Dedifferentiated amniotic fluid mesenchymal stem cell (primary cell): ENCODE data around the gene STAT5A.
"Not testable (repeated sequence)": the region's sequence is repeated elsewhere in the genome, so short reads cannot be mapped to it uniquely, and the experiment has no call there.

Experiments
- DNase-seq: peaks from one replicate; pipeline ENCODE4 v3.0.0-alpha.2; 2016; ENCODE audit errors: extremely low spot score

Gene STAT5A

DNA sequence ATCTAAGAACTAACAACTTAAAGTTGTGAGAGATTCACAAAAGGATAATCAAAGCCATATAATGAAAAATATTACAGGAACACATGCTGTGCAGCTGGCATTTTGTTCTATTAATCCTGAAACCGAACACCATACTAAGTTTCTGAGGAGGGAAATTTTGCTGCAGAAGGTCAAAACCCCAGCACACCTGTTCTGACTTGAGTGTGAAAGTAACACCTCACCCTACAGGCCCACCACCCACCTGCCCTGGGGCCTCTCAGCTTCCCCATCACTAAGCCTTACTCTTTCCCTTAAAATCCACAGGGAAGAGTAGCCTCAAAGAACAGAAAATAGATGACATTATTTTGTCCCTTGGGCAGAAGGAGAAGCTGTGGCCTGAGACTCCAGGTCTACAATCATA, 44.8 kb downstream of the STAT5A start:
- DNase-seq, result no peak

DNA sequence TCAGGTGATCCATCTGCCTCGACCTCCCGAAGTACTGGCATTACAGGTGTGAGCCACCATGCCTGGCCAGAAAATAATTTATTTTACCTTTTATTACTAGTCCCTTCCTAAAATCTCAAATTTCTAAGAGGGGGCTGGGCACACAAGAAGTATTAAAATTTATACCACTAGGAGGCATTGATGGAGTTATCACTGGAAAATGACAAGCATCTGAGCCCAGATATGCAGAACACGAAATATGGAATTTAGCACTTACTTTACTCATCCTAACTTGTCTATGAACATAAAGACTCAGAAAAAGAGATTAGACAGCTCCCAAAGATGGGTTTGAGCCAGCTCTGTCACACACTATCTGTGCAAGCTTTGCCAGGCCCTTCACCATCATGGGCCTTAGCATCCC, 46.4 kb downstream of the STAT5A start:
- no peak for DNase-seq

DNA sequence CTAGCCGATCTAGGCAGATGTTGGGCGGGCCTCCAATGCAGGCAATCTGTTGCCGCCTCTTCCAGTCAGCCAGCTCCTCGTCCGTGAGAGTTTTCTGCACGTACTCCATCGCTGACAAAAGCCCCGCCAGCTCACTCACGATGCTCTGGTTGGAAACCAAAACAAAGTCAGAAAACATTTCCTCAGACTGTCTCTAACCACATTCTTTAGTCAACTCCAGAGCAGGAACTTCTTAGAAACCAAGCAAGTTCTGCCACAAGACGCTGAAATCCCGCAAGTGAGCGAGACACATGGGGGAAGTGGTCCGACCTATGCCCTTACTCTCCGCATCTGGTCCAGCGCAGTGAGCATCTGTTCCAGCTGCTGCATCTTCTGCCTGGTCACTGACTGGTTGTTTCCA, 49.1 kb downstream of the STAT5A start:
- DNase-seq, result no peak

DNA sequence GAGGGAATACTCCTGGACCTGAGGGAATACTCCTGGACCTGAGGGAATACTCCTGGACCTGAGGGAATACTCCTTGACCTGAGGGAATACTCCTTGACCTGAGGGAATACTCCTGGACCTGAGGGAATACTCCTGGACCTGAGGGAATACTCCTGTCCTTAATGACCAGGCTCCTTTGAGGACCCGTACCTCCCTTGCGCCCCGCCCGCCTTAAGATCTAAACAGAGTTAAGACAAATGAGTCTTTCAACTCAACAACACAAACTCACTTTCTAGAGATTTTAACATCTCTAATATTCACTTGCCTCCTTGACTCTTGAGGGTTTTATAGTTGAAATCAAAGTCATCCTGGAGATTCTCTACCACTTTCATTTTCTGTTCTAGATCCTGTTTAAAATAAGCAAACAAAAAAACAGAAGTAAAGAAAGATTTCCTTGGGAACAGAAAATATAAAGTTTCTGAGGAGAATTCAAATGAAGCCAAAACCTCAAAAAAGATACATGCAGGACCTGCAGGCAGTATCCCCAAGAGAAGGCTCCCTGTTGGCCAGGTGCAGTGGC, 50.2 kb downstream of the STAT5A start:
- no peak for DNase-seq

DNA sequence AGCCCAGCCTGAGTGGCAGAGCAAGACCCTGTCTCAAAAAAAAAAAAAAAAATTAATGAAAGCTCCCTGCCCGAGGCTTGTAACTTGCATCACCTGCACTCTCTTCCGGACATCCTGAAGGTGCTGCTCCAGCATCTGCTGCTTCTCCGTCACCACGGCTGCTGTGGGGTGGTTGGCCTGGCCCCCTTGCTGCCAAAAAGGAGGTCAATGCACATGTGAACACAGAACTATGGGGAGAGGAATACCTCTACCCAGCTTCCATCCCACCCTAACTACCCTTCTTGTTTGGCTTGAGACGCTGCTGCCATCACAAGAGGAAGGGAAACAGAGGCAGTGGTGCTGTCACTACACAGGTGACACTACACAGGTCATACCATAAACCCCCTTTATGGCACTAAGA, 50.9 kb downstream of the STAT5A start:
- no peak for DNase-seq

DNA sequence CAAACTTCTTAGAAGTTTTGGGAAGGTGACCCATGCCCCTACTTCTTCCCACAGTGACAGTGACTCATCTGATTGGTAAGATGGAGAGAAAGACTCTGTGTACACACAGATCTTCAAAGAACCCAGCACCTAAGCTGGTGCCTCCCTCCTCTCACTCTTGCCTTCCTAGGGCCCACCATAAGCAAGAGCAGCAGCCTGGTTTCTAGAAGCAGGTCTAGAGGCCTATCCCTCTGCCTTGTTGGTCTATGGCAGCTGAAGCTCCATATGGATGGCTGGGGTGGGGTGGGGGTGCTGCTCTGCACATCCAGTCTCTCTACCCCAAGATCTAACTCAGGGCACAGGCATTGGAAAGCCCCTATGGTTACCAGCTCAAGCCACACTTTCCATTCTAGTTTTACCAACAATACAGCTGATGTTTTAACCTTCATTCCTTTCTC, 52.4 kb downstream of the STAT5A start:
- no peak for DNase-seq

DNA sequence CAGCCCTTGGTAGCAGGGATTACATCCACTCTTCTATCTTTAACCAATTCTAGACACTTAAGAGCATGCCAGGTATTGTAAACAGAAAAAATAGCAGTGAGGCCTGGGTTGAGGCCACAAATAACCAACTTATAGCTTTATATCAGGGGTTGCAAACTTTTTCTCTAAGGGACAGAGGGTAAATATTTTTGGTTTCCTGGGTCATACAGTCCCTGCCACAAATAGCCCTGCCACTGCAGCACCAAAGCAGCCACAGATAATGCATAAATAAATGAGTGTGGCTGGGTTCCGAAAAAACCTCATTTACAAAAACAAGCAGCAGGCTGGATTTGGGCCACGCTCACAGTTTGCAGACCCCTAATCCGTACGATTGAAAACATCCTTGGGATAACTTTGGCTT, 53.3 kb downstream of the STAT5A start:
- no peak for DNase-seq

DNA sequence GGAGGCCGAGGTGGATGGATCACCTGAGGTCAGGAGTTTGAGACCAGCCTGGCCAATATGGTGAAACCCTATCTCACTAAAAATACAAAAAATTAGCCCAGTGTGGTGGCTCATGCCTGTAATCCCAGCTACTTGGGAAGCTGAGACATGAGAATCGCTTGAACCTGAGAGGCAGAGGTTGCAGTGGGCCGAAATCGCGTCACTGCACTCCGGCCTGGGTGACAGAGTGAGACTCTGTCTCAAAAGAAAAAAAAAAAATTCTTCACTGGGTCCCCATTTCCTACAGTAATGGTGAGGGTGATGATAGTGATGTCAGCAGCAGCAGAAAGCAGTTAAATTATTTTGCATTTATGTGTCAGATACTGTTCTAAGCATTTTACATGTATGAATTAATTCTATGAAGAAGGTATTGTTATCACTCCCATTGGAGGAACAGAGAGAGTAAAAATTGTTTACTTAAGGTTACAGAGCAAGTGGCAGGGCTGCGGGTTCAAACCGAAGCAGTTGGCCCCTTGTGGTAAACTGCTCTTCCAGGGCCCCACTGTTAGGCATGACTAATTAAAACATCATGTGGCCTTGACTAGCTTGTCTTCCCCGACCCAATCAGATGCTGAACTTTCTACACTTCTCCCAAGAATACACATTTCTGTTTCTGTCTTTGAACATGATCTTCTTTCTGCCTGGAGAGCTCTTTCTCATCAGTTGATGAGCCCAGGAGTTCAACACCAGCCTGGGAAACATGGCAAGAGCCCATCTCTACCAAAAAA, 54.1 kb downstream of the STAT5A start:
- DNase-seq, result no peak

DNA sequence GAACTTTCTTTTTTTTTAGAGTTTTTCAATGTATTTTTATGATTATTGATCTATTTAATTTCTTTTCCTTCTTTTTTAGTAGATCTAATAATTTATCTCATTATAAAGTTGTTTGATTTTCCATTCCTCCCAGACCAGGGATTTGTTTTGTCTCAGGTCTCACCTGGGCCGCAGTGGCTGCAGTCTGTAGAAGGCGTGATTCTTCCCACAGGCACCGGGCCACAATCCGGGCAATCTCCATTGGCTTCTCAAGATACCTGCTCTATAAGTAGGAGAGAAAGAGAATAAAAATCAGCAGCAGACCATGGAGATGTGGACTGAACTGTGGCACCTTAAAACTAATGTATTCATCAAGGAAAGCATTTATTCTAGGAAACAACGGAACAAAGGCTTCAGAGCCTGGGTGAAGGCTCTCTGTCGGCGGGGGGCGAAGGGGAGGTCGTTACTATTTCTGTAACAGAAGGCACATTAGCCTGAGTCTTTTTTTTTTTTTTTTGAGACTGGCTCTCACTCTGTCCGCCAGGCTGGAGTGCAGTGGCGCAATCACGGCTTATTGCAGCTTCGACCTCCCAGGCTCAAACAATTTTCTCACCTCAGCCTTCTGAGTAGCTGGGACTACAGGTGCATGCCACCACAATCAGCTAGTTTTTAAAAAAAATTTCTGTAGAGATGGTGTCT, 57.2 kb downstream of the STAT5A start:
- DNase-seq, result no peak

DNA sequence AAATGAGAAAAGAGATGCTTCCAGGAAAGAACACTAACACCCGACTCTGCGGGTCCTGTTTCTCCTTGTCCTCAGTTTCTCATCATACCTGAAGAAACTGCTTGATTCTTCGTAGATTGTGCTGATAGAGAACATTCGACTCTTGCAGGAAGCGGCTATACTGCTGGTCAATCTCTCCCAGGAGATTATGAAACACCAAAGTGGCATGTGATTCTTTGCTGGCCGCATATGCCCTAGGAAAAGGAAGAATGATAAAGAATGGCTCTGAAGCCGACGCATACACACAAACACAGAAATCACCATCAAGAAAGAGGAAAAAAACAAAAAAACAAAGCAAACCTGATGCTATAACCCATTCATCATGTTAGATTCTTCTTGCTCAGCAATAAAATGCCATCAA, 58.2 kb downstream of the STAT5A start:
- no peak for DNase-seq

DNA sequence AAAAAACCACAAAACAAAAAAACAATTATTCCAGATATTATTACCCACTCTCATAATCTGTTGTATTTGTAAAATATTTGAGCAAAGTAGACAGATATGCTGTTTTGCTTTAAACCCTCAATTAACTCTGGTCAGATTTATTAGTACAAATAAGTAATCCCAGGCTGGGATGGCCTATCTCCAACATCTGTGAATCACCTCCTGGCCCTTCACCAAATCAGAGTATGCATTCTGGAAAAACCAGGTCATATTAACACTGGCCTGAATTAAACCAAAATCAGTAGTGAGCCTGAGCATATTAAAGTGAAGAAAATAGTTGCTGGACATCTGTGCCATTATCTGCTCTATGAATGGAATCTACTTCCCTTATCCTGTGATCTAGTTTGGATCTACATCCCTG, 58.9 kb downstream of the STAT5A start:
- peak; percentile 75 for DNase-seq

DNA sequence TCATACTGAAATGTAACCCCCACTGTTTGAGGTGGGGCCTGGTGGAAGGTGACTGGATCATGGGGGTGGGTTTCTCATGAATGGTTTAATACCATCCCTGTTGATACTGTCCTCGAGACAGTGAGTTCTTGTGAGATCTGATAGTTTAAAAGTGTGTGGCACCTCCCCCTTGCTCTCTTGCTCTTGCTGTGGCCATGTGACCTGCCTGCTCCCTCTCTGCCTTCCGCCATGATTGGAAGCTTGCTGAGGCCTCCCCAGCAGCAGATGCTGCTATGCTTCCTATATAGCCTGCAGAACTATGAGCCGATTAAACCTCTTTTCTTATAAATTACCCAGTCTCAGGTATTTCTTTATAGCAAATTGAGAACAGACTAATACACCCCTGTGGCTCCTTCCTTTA, 59.3 kb downstream of the STAT5A start:
- no peak for DNase-seq

DNA sequence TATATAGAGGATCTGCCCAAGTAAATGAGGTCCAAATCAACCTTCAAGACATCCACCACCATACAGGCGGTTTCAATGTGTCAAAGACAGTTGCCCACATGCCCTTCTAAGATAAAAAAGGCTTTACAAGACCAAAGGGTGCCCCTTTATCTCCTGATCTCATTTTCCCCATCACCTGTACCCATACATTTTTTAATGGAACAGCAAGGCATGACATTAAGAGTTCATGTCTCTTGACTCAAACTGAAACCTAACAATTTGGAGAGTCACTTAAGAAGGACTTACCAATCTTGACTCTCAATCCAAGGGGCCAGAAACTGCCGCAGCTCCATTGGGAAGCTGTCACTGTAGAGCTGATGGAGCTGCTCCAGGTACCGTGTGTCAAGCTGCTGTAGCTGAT, 59.8 kb downstream of the STAT5A start:
- DNase-seq, result no peak

DNA sequence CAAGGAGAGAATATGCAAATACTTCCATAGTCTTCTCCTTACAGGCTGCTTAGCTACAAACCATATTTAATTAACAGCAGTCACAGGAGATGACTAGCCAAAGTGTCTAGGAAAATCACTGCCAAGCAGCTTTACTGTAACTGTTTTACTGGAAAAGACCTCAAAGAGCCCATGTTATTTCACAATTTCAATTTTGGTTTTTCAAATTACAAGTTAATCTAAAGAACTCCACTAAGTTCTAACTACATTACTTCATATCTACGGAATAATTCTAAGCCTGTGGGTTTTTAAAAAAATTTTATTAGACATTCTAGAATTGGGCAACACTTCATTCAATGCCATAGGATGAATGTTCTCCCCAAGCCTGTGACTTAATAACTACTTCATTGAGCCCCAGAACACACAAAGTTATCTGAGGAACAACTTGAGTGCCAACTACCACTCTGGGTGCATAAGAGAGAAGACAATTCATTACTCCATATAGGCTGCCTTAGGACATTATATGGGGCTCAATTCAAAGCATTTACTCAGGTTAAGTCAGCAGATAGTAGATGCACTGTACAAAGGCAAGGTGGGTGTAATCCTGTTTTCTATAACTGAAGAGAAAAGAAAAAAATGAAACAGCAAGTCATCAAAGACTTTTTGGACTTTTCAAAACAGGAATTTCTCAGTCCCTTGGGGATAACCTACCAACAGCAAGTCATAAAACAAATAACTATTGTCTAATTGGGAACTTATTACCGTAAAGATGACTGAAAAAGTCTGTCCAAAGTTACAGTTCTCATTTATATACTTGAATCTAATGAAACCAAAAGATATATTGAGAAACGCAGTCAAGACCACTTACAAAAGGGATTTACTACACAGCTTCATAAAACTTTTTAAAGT, 66.9 kb downstream of the STAT5A start:
- peak; percentile 44 for DNase-seq

DNA sequence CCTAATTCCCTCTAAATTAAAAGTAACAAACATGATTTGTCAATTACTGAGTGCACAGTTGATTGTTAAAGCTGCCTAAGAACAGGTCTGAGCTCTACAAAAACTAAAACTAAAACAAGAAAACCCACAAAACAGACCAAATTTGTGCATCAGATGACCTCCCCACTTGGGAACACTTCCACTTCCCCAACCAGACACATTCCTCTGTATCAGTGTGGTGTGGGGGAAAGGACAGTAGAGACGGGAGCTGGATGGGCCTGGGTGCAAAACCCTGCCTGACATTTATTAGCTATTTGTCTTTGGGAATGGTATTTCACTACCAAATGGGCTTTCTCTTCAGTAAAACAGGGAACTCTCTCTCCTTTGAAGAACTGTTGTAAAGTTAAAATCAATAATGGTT, 70.1 kb downstream of the STAT5A start:
- no peak for DNase-seq

DNA sequence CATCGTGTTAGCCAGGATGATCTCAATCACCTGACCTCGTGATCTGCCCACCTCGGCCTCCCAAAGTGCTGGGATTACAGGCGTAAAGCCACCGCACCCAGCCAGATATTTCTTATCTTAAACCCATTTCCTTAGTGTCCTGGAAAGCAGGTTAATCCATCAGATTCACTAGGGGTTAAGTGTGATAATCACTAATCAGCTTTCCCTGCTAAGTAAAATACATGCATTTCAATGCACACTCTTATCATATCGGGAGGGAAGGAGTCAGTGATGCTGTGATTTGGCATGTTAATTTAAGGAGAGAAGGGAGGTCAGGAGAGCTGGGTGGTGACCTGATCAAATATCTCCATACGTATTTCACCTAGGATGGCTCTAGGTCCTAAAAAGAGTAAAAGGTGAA, 70.8 kb downstream of the STAT5A start:
- no peak for DNase-seq

DNA sequence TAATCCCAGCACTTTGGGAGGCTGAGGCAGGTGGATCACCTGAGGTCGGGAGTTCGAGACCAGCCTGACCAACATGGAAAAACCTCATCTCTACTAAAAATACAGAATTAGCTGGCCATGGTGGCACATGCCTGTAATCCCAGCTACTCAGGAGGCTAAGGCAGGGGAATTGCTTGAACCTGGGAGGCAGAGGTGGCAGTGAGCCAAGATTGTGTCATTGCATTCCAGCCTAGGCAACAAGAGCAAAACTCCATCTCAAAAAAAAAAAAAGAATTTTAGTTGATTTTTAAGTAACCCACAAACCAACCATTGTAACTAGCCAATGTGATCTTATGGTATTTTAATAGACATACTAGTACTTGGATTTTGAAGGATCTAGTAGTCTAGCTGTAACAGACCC, 72.1 kb downstream of the STAT5A start:
- DNase-seq, result not testable (repeated sequence)
